ENCODE measurements around the gene HOXC9.

GRCh38 chr12:53983950-53984572, 15.9 kb upstream of the HOXC9 start:
- TF ChIP-seq CTCF (IDR thresholded peaks at IDR 0.05; ENCODE audit: low read depth, low read length, missing input control) (no peak), RAD21 (IDR thresholded peaks at IDR 0.05) (no peak)

Measured in liver (tissue), 3 donors.